Measurements from ENCODE around the gene HHIPL1.
A peak's percentile ranks its signal among the peaks of the same experiment; 100 is the strongest.

HHIPL1 gene

GRCh38 chr14:99677231-99678140 is 32.6 kb downstream of the HHIPL1 start:
- DNase-seq: no peak

GRCh38 chr14:99678198-99678597 is 33.3 kb downstream of the HHIPL1 start:
- no peak for DNase-seq

GRCh38 chr14:99679111-99679510 is 34.2 kb downstream of the HHIPL1 start:
- no peak for DNase-seq

GRCh38 chr14:99679543-99679942 is 34.6 kb downstream of the HHIPL1 start:
- DNase-seq: no peak

GRCh38 chr14:99679996-99680395 is 35.1 kb downstream of the HHIPL1 start:
- DNase-seq: no peak

GRCh38 chr14:99681101-99681831 is 36.3 kb downstream of the HHIPL1 start:
- DNase-seq: no peak

GRCh38 chr14:99681832-99682148 is 36.9 kb downstream of the HHIPL1 start:
- no peak for DNase-seq

GRCh38 chr14:99682809-99683618 is 38.1 kb downstream of the HHIPL1 start:
- DNase-seq: peak; percentile 31

- DNase-seq: peak; percentile 90
Measured at GRCh38 chr14:99683619-99684409, 38.9 kb downstream of the HHIPL1 start, which contains the start of gene CYP46A1. TSS of gene CYP46A1 (plus strand) at chr14:99684298. CDS start at chr14:99684418, 120 bp downstream.

- DNase-seq: no peak
Measured at GRCh38 chr14:99684410-99684934, 39.5 kb downstream of the HHIPL1 start.

- DNase-seq: no peak
Measured at GRCh38 chr14:99685151-99685591, 40.2 kb downstream of the HHIPL1 start.

- no peak for DNase-seq
Measured at GRCh38 chr14:99685596-99685995, 40.7 kb downstream of the HHIPL1 start.

GRCh38 chr14:99686557-99687283 is 41.8 kb downstream of the HHIPL1 start:
- DNase-seq: no peak

GRCh38 chr14:99687284-99688209 is 42.6 kb downstream of the HHIPL1 start:
- DNase-seq: no peak

GRCh38 chr14:99688210-99688581 is 43.3 kb downstream of the HHIPL1 start:
- DNase-seq: no peak

- no peak for DNase-seq
Measured at GRCh38 chr14:99688629-99689028, 43.7 kb downstream of the HHIPL1 start.

GRCh38 chr14:99689266-99690236 is 44.6 kb downstream of the HHIPL1 start:
- no peak for DNase-seq

GRCh38 chr14:99690636-99691035 is 45.7 kb downstream of the HHIPL1 start:
- DNase-seq: no peak

Measured in NCI-H2029 (cell line).